ENCODE results near the gene THTPA.
"Not testable (repeated sequence)": the region's sequence is repeated elsewhere in the genome, so short reads cannot be mapped to it uniquely, and the experiment has no call there.

Gene THTPA

DNA sequence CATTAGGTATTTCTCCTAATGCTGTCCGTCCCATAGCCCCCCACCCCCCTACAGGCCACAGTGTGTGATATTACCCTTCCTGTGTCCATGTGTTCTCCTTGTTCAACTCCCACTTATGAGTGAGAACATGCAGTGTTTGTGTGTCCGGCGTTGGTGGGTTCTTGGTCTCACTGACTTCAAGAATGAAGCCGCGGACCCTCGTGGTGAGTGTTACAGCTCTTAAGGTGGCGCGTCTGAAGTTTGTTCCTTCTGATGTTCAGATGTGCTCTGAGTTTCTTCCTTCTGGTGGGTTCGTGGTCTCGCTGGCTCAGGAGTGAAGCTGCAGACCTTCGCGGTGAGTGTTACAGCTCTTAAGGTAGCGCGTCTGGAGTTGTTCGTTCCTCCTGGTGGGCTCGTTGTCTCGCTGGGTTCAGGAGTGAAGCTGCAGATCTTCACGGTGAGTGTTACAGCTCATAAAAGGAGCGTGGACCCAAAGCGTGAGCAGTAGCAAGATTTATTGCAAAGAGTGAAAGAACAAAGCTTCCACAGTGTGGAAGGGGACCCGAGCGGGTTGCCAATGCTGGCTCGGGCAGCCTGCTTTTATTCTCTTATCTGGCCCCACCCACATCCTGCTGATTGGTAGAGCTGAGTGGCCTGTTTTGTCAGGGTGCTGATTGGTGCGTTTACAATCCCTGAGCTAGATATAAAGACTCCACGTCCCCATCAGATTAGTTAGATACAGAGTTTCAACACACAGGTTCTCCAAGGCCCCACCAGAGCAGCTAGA is 27.9 kb downstream of the THTPA start:
- not testable (repeated sequence) for DNase-seq (ENCODE audit: low read depth in 2 of 2)

DNA sequence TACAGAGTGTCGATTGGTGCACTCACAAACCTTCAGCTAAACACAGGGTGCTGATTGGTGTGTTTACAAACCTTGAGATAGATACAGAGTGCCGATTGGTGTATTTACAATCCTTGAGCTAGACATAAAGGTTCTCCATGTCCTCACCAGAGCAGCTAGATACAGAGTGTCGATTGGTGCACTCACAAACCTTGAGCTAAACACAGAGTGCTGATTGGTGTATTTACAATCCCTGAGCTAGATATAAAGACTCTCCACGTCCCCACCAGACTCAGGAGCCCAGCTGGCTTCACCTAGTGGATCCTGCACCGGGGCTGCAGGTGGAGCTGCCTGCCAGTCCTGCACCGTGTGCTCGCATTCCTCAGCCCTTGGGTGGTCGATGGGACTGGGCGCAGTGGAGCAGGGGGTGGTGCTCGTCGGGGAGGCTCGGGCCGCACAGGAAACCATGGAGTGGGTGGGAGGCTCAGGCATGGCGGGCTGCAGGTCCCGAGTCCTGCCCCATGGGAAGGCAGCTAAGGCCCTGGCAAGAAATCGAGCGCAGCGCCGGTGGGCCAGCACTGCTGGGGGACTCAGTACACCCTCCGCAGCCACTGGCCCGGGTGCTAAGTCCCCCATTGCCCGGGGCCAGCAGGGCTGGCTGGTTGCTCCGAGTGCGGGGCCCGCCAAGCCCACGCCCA is 28.6 kb downstream of the THTPA start:
- not testable (repeated sequence) for DNase-seq (ENCODE audit: low read depth in 2 of 2)

DNA sequence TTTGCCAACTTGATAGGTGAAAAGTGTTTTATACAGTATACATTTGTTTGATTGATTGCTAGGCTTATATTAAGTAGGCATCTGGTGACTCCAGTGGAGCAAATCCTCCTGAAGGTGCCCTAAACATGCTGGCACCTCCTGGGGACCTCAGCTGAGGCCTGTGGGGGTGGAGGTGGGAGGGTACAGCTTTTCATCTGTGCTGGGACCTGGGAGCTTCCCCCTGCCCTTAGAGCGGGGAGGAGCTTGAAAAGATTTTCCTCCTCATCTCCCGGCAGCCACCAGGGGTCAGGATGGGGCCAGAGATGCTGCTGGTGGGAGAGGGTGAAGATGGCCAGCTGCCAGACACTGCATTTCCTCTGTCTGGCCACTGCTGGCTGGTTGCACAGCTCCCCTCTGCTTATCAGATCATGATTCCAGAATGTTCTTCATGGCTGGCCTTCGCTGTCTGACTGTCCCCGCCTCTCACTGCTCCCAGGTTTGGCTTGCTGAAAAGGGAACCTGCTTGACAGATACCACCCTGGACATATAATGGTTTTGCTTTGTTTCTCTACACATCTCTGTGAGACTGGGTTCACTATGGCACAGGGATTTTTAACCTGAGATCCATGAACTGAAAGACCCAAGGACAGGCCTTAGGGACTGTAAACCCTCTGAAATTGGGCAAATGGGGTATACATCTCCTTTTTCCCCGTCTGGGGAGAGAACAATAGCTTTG is 33.0 kb downstream of the THTPA start:
- peak; percentile 64 to 72 for DNase-seq (ENCODE audit: low read depth in 2 of 2)

DNA sequence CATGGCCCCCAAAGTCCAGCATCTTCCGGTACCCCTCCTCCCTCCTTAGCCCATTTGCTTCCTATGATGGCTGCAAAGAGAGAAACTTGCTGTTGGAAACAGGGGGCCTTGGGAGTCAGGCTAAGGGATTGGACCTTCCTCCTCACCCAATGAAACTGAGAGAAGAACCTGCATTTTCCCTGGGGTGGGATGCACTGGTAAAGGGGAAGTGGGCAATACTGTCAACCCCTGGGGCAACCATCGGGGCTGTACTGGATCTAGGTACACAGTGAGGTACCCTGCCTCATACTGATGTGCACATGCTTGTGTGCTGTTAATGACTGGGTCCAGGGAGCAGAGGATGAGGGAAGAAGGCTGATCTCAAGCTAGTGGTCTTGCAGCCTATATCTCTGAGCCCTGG is 33.5 kb downstream of the THTPA start:
- DNase-seq (ENCODE audit: low read depth in 2 of 2), result no peak

DNA sequence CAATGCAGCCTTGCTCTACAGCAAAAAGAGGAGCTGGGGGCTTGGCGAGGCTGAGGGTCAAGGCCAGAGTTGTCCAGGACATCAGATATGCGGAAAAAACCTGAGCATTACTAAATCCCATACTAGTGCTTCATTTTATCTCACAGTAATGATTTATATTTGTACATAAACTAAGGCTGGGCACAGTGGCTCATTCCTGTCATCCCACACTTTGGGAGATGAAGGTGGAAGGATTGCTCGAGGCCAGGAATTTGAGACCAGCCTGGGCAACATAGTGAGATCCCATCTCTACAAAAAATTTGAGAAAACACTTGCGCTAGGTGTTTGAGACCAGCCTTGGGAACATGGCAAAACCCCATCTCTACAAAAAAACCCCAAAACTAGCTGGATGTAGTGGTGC is 34.1 kb downstream of the THTPA start:
- DNase-seq (ENCODE audit: low read depth in 2 of 2), result no peak

DNA sequence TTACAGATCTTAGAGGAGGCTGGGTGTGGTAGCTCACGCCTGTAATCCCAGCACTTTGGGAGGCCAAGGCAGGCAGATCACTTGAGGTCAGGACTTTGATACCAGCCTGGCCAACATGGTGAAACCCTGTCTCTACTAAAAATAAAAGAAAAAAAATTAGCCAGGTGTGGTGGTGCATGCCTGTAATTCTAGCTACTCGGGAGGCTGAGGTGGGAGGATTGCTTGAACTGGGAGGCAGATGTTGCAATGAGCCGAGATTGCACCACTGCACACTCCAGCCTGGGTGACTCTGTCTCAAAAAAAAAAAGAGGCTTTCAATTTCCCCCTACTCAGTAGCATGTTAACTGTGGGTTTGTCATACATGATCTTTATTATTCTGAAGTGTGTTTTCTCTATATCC is 38.1 kb downstream of the THTPA start:
- DNase-seq (ENCODE audit: low read depth in 2 of 2), result not testable (repeated sequence)

DNA sequence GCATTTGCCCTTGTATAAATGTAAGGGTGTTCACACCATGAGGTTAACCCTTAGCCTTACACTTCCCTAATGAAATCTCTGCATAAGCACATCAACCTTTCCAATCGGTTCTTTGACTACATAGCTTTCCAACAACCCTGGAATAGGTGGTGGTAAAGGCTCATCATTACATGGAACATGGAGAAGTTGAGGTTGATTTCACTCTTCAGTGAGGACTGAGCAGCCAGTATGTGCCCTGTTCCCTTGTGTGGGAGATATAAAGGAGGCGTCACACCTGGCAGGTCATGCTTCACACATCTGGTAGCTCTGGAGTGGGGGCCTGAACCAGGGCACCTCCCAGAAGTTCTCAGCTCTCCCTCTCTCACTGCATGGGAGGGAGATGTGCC is 44.2 kb downstream of the THTPA start:
- DNase-seq (ENCODE audit: low read depth in 2 of 2), result no peak

DNA sequence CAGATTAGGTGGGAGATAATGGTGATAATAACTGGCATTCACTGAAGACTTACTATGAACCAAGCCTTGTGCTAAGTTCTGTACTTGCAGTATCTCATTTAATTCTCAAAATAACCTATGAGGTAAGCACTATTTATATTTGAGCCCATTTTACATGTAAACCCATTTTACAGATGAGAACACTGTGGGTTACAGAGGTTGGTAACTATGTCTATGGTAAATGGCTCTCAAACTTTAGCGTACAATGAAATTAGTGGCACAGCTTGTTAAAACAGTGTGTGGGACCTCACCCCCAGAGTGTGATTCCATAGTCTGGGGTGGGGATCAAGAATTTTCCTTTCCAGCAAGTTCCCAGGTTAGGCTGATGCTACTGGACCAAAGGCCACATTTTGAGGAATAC is 44.7 kb downstream of the THTPA start:
- no peak for DNase-seq (ENCODE audit: low read depth in 2 of 2)

DNA sequence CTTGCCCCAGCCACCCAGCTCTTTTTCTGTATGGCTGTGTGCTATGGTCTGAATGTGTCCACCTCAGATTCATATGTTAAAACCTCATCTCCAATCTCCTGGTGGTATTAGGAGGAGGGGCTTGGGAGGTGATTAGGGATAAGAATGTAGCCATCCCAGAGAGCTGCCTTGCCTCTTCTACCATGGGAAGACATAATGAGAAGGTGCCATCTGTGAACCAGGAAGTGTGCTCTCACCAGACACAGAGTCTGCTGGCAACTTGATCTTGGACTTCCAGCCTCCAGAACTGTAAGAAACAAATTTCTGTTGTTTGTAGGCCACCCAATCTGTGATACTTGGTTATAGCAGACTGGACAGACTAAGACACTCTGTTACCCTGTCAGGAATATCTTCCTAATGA is 45.4 kb downstream of the THTPA start:
- DNase-seq (ENCODE audit: low read depth in 2 of 2), result no peak

DNA sequence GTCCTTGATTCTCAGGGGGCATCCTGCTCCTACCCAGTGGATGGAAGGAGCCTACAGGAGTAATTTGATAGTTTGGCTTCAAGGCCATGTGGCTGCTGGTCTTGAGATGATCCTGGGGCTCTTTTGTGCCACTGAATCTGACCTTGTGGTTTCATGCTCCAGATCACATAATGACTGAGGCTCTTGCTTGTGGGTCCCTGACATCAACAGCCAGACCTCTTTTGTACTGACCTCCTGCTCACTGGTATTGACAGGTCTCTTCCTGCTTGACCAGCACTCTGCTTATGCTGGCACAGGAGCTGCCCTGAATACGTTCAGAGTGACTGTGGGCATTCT is 45.7 kb downstream of the THTPA start:
- no peak for DNase-seq (ENCODE audit: low read depth in 2 of 2)

DNA sequence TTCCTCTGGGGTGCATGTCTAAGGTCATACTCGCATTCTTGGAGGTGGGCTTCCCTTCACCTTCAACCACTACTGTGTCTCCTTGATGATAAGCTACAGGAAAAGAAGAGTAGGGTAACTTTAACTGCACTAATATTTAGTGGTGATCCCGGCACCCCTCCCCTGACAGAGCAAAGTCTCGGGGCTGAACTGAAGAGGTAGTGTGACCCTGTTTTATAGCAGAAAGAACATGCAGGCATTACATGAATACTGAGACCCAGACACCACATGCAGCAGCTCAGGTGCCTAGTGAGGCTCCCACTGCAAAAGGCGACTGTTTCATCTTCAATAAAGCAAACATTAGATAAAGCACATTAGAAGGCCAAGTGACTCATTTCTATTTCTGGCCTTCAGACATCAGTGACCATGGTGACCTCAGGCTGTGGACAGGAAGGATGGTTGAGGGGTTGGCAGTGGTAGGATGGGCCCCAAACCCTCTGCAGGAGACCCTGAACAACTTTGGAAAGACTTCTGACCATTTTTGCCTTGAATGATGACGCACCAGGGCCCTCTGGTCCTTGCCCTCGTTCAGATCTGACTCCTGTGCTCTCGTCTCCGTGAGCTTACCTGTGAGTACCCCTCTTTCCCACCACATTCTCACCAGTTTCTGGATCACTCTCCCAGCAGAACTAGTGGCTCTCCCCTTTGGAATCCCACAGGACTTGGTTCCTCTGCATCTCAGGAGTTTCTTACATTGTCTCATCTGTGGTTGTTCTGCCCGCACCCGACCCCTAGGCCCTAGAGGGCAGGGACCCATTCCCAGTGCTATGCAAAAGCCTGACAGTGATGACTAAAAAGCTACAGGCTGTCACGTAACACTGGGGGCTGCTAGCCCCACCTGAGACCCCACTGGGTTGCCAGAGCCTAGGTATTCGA is 46.4 kb downstream of the THTPA start:
- DNase-seq (ENCODE audit: low read depth in 2 of 2), result no peak

DNA sequence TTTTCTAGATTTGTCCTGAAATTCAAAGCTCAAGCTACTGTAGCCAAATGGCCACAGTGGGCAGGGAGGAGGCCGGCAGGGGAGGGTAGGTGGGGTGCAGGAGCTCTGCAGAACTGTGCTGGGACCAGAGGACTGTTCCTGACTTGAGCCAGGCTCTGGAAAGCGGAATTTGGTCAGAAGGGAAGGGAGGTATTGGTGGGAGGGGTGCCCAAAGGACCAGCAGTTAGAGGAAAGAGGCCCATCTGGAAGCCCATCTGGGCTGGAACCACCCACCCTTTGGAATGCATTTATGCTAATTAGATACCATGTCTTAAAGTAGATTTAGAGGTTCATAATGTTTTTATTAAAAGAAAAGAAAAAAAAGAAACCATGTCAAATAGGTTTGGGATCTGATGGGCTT is 47.0 kb downstream of the THTPA start:
- no peak for DNase-seq (ENCODE audit: low read depth in 2 of 2)

DNA sequence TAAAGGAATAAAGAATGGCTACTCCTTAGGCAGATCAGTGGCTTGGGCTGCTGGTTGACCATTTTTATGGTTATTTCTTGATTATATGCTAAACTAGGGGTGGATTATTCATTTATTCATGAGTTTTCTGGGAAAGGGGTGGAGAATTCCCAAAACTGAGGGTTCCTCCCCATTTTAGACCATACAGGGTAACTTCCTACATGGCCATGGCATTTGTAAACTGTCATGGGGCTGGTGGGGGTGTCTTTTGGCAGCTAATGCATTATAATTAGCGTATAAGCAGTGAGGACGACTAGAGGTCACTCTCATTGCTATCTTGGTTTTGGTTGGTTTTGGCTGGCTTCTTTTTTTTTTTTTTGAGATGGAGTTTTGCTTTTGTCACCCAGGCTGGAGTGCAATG is 48.1 kb downstream of the THTPA start:
- DNase-seq (ENCODE audit: low read depth in 2 of 2), result no peak

DNA sequence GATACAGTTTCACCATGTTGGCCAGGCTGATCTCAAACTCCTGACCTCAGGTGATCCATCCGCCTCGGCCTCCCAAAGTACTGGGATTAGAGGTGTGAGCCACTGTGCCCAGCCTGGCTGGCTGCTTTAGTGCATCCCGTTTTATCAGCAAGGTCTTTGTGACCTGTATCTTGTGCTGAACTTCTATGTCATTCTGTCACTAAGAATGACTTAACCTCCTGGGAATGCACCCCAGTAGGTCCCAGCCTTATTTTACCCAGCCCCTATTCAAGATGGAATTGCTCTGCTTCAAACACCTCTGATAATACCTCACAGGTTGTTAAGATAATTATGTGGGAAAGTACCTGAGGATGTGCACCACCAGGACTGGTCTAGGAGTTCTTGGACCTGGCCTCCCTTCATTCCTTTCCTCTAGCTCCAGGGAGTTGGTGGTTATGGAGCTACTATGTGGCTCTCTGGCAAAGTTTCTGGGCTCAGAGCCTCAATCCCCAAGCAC is 48.7 kb downstream of the THTPA start:
- no peak for DNase-seq (ENCODE audit: low read depth in 2 of 2)

DNA sequence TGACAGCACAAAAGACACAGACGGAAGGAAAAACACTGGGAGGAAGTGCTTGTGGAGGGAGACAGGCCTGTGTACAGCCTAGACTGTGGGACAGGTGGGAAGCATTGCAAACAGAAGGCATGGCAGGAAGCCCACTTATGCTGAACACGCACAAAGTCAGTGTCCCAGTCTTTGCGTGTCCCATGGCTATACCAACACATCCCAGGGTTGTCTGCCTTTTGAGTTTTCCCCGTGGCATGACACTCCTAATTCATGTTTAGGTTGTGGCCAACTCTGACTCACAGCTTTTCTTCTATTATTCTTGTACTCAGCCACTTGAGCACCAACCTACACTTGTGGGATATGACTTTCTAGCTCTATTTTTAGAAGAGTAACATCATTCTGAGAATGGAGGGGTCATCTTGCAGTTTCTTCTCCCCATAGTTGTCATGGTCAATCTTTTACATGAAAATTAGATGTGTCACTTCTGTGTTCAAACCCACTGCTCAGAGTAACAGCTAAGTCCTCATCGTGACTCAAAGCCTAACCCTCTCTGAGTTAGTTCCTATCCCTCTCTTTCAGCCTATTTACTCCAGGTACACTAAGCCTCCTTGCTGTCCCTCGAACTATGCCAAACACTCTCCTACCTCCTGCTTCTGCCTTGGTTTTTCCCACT is 50.0 kb downstream of the THTPA start:
- DNase-seq (ENCODE audit: low read depth in 2 of 2), result peak in 1 of 2 donors; percentile 15

DNA sequence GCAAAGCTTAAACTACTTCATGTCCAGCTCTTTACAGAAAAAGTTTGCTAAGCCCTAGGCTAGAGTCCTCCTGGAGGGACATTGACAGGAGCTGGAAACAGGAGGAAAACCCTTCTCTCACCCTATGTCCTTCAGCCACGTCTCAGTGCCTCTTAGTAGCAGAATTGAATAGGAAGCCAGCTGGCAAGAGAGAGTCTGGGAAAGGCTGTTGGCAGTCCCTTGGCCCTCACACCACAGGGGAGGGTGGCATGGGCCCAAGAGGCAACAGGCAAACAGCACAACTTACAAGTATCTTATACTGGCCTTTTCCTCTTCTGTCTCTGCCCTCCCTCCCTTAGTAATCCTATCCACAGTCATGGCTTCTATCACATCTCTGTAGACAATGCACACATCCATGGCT is 52.4 kb downstream of the THTPA start:
- no peak for DNase-seq (ENCODE audit: low read depth in 2 of 2)

DNA sequence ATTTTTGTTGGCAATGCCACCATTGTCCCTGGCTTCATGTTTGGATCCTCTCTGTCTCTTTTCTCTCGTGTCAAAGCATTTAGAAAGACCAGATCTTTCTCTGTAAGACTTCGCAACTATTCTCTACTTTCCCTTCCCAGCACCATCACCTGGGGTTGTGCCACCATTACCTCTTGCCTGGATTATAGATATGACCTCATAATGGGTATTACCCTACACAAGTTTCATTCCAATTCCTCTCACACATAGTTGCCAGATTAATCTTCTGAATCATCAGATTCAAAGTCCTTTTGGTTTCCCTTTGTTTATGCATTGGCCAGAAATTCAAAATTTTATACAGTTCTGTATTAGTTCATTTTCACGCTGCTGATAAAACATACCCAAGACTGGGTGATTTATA is 52.9 kb downstream of the THTPA start:
- no peak for DNase-seq (ENCODE audit: low read depth in 2 of 2)

DNA sequence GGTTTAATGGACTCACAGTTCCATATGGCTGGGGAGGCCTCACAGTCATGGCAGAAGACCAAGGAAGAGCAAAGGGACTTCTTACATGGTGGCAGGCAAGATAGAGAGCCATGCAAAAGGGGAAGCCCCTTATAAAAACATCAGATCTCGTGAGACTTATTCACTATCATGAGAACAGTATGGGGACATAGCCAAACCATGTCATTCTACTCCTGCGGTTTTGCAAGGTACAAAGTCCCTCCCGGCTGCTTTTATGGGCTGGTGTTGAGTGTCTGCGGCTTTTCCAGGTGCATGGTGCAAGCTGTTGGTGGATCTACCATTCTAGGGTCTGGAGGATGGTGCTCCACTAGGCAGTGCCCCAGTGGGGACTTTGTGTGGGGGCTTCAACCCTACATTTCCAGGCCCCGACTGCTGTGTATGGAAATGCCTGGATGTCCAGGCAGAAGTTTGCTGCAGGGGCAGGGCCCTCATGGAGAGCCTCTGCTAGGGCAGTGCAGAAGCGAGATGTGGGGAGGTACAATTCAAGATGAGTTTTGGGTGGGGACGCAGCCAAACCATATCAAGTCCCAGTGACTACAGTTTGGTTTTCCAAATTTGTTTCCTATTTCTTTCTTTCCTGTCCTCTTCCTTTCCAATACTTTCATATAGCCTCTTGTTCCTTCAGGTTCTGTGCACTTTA is 53.5 kb downstream of the THTPA start:
- not testable (repeated sequence) for DNase-seq (ENCODE audit: low read depth in 2 of 2)

All from stimulated activated CD8-positive, alpha-beta memory T cell treated with anti-CD3 and anti-CD28 coated beads, Interleukin-15, amount 100 ng/mL, for 48 hours (primary cell).